NCI-H82 treated with DMSO at 0.1 percent for 48 hours (cell line): ENCODE results near the gene STAG3.
"Not testable (repeated sequence)": the region's sequence is repeated elsewhere in the genome, so short reads cannot be mapped to it uniquely, and the experiment has no call there.

Experiments
- DNase-seq: peaks from one replicate; lab custom pipeline; 2025; ENCODE audit not compliant: unreplicated experiment; lab: John Stamatoyannopoulos, UW

Gene STAG3

GRCh38 chr7:100210805-100211204, 33.1 kb downstream of the STAG3 start:
- no peak for DNase-seq

- DNase-seq = no peak
Measured at GRCh38 chr7:100211342-100211780, 33.6 kb downstream of the STAG3 start.

GRCh38 chr7:100212631-100213286, 35.0 kb downstream of the STAG3 start:
- no peak for DNase-seq

- no peak for DNase-seq
Measured at GRCh38 chr7:100213672-100214071, 36.0 kb downstream of the STAG3 start.

GRCh38 chr7:100214356-100214755, 36.6 kb downstream of the STAG3 start:
- not testable (repeated sequence) for DNase-seq

- DNase-seq = no peak
Measured at GRCh38 chr7:100215895-100216294, 38.2 kb downstream of the STAG3 start.

- DNase-seq = not testable (repeated sequence)
Measured at GRCh38 chr7:100217934-100218333, 40.2 kb downstream of the STAG3 start.

- no peak for DNase-seq
Measured at GRCh38 chr7:100219271-100219737, 41.6 kb downstream of the STAG3 start.

- not testable (repeated sequence) for DNase-seq
Measured at GRCh38 chr7:100219801-100220585, 42.3 kb downstream of the STAG3 start, which contains the start of gene PVRIG. Gene PVRIG, plus strand, starts transcription at chr7:100219949. Its CDS starts 22 bp downstream, at chr7:100219971.

GRCh38 chr7:100220586-100221230, 43.0 kb downstream of the STAG3 start:
- DNase-seq = no peak

- DNase-seq = no peak
Measured at GRCh38 chr7:100221231-100221718, 43.6 kb downstream of the STAG3 start.

GRCh38 chr7:100221767-100222444, 44.2 kb downstream of the STAG3 start:
- no peak for DNase-seq

GRCh38 chr7:100222445-100223132, 44.9 kb downstream of the STAG3 start:
- DNase-seq = no peak

GRCh38 chr7:100223376-100223927, 45.7 kb downstream of the STAG3 start:
- DNase-seq = not testable (repeated sequence)

GRCh38 chr7:100224891-100225290, 47.2 kb downstream of the STAG3 start:
- not testable (repeated sequence) for DNase-seq

- DNase-seq = not testable (repeated sequence)
Measured at GRCh38 chr7:100234660-100235317, 57.1 kb downstream of the STAG3 start.

- DNase-seq = not testable (repeated sequence)
Measured at GRCh38 chr7:100239975-100240374, 62.3 kb downstream of the STAG3 start.

GRCh38 chr7:100243385-100243784, 65.7 kb downstream of the STAG3 start:
- DNase-seq = not testable (repeated sequence)

GRCh38 chr7:100244988-100245605, 67.4 kb downstream of the STAG3 start:
- not testable (repeated sequence) for DNase-seq
